GM10266 (cell line): Measurements from ENCODE around the gene NSUN2.

Experiments
- DNase-seq: peaks from one replicate; pipeline ENCODE4 v3.0.0; 2012; ENCODE audit errors: extremely low spot score
- TF ChIP-seq, protein P1 (sequence below): IDR thresholded peaks from 2 replicates; pipeline ENCODE4 v1.5.1; 2012; ENCODE audit warnings: mild to moderate bottlenecking, low read depth; ENCODE audit not compliant: control insufficient read depth, insufficient read depth; ENCODE audit errors: missing control alignments

NSUN2 gene

DNA sequence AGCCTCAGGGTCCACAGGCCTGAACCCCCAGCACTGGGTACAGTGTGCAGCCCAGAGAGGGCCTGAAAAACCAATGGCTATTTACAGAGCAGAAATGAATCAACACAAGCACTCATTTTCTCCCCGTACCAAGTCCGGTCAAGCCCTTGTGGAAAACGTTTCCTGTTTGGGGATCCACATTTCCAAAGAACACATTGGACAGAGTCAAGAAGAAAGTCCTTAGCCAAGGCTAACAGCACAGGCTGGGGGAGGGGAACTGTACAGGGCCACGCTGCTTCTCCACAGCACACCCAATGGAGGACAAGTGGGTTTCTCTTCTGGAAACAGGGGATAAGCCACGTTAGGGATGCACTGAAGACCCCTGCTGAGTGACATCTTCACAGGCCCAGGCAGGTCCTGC is 62.3 kb downstream of the NSUN2 start:
- TF ChIP-seq, protein P1, sequence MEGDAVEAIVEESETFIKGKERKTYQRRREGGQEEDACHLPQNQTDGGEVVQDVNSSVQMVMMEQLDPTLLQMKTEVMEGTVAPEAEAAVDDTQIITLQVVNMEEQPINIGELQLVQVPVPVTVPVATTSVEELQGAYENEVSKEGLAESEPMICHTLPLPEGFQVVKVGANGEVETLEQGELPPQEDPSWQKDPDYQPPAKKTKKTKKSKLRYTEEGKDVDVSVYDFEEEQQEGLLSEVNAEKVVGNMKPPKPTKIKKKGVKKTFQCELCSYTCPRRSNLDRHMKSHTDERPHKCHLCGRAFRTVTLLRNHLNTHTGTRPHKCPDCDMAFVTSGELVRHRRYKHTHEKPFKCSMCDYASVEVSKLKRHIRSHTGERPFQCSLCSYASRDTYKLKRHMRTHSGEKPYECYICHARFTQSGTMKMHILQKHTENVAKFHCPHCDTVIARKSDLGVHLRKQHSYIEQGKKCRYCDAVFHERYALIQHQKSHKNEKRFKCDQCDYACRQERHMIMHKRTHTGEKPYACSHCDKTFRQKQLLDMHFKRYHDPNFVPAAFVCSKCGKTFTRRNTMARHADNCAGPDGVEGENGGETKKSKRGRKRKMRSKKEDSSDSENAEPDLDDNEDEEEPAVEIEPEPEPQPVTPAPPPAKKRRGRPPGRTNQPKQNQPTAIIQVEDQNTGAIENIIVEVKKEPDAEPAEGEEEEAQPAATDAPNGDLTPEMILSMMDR = no peak
- no peak for DNase-seq

DNA sequence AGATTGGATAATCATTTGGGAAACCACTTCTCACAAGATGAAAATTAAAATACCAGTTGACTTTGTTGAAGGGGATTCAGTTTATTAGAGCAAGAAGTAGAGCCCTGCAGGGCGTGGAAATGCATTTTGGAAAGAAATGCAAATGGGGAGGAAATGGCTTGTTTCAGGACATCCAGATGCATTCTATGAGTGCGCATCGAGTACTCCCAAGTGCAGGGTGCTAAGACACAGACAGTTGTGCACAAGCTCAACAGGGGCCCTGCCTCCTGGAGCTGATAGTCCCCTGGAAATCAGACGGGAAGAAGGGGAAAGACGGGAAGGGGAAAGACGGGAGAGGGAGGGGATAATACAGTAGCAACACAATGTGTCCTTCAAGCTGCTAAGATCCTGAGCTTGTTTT is 64.0 kb downstream of the NSUN2 start:
- TF ChIP-seq, protein P1 = no peak
- DNase-seq = no peak

DNA sequence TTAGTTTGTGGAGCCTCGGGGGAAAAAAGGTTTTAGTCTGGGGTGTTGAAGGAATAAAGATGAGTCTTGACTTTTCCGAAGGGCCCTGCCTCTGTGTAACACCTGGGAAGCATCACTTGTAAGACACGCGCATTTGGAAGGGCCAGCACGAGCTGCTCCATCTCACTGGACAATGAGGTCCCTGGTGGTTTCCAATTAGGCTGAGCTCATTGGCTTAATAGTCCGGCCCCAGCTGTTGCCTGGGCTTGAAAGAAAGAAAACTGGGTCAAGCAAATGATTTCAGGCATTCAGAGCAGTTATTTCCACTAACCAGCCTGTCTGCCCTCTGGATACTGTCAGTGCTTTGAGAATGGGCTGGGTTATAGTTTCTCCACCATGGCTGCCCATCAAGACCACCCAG is 64.5 kb downstream of the NSUN2 start:
- TF ChIP-seq, protein P1 = no peak
- no peak for DNase-seq

DNA sequence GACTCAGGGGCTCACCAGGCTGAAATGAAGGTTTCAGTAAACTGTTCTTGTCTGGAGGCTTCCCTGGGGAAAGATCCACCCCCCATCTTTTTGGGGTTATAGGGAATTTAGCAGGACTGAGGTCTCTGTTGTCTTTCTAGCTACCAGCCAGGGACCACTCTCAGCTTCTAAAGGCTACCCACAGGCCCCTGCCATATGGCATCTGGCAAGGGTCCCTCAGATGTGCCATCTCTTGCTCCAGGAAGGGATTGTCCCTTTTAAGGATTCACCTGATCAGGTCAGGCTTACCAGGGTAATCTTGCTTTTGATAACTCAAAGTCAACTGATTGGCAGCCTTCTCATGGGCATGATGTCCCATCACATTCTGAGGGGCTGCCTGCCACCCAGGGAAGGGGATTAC is 65.0 kb downstream of the NSUN2 start:
- TF ChIP-seq, protein P1 = no peak
- no peak for DNase-seq

DNA sequence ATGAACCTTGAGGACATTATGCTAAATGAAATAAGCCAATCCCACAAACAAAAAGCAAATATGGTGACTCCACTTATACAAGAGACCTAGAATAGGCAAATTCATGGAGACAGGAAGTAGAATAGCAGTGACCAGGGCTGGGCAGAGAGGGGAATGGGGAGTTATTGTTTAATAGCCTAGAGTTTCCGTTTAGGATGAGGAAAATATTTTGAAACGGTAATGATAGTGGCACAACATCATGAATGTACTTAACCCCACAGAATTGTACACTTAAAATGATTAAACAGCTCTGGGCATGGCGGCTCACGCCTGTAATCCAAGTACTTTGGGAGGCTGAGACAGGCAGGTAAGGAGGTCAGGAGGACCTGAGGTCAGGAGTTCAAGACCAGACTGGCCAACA is 65.8 kb downstream of the NSUN2 start:
- DNase-seq = no peak
- TF ChIP-seq, protein P1 = no peak

DNA sequence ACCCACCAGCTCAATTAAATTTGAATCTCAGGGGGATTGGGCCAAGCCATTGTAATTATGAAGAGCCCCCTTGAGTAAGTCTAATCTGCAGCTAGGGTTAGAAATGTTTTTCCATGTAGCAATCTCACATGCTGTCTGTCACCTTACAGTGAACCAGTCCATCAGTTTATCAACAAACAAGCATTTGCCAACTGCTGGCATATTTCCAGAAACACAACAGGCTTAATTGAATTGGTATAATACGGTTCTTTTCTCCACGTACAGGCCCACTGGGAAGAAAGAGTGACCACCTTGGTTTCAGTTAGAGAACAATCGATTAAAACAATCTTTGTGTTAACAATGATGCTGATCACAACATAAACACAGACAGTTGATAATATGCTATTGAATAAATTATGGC is 67.4 kb downstream of the NSUN2 start:
- DNase-seq = no peak
- TF ChIP-seq, protein P1 = no peak

DNA sequence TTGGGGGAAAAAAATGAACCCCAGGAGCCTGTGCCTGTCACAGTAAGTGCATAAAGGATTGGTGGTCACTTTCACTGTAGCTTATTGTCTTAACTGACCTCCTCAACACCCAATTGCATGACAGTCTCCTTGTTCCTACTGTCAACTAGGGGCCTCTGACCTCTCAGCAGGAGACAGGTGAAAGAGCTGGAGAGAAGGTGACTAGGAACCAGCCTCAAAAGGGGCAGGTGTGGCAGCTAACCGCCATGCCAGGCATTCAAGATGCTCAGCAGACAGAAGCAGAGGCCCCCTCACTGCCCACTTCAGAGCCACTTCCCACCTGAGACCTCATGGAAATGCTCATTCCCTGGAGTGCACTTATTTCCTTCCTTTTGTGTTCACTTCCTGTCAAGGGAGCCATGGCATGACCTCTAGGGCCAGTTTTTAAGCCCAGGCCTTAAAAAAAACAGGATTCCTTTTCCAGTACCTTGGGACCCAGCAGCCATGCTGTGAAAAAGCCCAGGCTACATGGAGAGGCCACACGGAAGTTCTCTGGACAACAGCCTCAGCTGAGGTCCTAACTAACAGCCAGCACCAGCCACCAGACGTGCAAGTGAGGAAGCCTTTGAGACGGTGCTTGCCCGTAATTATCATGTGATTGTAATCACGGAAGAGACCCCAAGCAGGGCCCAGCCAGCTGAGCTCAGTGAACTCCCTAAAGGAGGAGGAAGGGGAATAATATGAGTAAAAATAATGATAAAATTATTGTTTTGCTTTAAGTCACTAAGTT is 74.9 kb downstream of the NSUN2 start:
- TF ChIP-seq, protein P1 = no peak
- DNase-seq = no peak
